Kidney capillary endothelial cell (primary cell): ENCODE measurements around the gene RGR.
A peak's percentile ranks its signal among the peaks of the same experiment; 100 is the strongest.

Source experiments
- DNase-seq: peaks from one replicate; pipeline ENCODE4 v3.0.0-alpha.2; 2018; ENCODE audit warnings: low spot score

Gene RGR

GRCh38 chr10:84296091-84296981 is 51.5 kb downstream of the RGR start:
- DNase-seq, result peak; percentile 94

GRCh38 chr10:84298057-84298456 is 53.2 kb downstream of the RGR start:
- DNase-seq, result no peak

GRCh38 chr10:84302223-84302622 is 57.4 kb downstream of the RGR start:
- no peak for DNase-seq

- DNase-seq, result no peak
These were observed 62.0 kb downstream of the RGR start for GRCh38 chr10:84306751-84307384.

- DNase-seq, result no peak
These were observed 63.2 kb downstream of the RGR start for GRCh38 chr10:84308021-84308420.

- DNase-seq, result peak; percentile 75
These were observed 63.8 kb downstream of the RGR start for GRCh38 chr10:84308481-84309304.
